ENCODE measurements around the gene MISP3. TPM values are rescaled to one million over a fixed set of nuclear protein-coding genes. Genes with fewer than 3 reads are reported as not detected.

The MISP3 gene
- total RNA-seq, 1 donor from 2014 or later, result 0.41 TPM

DNA sequence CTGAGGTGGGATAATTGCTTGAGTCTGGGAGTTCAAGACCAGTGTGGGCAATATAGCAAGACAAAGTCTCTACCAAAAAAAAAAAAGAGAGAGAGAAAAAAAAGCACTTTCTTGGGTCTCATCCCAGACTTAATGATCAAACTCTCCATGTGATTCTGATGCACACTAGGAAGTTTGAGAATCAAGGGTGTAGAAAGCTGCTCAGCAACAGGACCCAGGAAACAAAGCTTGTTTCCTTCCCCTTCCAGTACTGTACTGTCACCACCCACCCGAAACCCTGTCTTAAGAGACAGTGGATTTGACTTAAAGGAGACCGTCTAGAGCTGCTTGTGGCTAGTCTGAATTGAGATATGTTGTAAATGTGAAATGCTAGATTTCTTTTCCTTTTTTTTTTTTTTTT is 5.8 kb downstream of the MISP3 start:
- no peak for DNase-seq (ENCODE audit: extremely low read depth, low read depth, low spot score)

DNA sequence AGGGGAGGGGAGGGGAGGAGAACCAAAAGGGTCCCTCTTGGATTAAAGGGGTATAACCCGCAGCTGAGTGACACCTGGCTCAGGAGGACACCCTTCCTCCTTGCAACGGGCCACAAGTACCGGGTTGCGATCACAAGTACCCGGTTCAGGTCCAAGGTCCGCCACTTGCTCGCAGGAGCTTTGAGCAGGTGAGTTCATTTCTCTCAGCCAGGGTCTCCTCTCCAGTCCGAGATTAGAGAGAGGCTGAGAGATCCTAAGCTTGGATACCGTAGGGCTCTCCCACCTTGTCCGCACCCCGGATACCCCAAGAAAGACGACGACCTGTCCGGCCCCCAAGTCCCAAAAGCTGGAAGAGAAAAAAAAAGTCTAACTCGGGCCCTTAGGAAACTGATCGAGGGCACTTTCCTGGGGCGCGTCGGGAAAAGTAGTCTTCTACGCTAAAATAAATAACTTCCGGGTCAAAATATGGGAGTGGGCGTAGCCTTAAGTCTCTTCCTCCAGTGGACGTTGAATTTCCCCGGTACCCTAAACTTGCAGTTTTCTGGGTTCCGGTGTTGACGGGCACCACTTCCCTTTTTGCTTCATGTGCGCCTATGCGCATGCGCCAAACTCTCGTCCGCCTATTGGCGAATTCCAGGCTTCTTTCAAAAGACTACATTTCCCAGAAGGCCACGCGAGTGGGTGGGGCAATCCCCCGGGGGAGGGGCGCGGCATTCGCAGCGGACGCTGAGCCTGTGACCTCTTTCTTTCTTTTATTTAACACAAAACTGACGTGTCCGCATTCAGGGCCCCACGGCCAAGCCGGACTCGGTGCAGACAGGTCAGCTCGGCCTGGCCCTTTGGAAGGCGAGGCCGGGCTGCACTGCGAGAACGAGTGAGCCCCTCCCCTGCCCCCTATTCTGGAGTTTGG is 8.6 kb downstream of the MISP3 start:
- peak; percentile 99 for DNase-seq (ENCODE audit: extremely low read depth, low read depth, low spot score)

GRCh38 chr19:14081797-14082674 is 9.4 kb downstream of the MISP3 start:
- DNase-seq (ENCODE audit: extremely low read depth, low read depth, low spot score), result no peak

- no peak for DNase-seq (ENCODE audit: extremely low read depth, low read depth, low spot score)
These were observed 10.0 kb downstream of the MISP3 start for GRCh38 chr19:14082675-14082960.

DNA sequence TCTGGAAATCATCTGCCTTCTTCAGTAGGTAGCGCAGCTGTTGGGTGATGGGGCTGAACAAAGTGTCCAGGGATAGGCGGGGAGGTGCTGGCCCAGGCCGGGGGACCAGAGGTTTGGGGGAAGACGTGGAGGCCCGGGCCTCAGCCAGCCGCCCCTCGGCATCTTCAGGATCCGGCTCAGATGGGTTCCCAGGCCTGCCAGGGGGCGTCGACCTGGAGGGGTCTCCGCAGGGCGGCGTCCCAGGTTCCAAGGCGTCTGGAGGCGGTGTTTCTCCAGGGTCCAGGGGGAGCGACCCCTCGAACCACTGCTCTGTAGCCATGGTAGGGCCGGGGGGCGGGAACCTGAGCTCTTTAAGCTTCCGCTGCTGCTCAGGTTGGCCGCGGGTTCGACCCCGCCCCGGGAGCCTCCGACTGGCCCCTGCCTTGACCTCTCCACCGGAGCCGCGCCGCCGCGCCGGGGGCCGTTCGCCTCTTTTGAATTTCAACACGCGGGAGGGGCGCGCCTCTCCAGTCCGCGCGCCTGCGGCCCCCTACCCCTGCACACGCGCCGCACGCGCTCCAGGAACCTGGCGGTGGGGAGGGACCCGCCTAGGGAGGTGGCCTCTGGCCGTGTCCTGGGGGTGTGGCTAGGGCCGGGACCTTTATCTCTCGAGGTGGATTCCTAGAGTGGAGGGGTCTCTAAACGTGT is 12.9 kb downstream of the MISP3 start, which contains the start of gene C19orf67:
TSS of gene C19orf67 (minus strand) at position 475 of the 687 bp plus-strand sequence. CDS start at position 319, 156 bp downstream.
- no peak for DNase-seq (ENCODE audit: extremely low read depth, low read depth, low spot score)

- no peak for DNase-seq (ENCODE audit: extremely low read depth, low read depth, low spot score)
These were observed 13.5 kb downstream of the MISP3 start for GRCh38 chr19:14086098-14086497.

- DNase-seq (ENCODE audit: extremely low read depth, low read depth, low spot score), result no peak
These were observed 16.2 kb downstream of the MISP3 start for GRCh38 chr19:14088634-14089411.

GRCh38 chr19:14089412-14089661 is 16.8 kb downstream of the MISP3 start:
- DNase-seq (ENCODE audit: extremely low read depth, low read depth, low spot score), result no peak

DNA sequence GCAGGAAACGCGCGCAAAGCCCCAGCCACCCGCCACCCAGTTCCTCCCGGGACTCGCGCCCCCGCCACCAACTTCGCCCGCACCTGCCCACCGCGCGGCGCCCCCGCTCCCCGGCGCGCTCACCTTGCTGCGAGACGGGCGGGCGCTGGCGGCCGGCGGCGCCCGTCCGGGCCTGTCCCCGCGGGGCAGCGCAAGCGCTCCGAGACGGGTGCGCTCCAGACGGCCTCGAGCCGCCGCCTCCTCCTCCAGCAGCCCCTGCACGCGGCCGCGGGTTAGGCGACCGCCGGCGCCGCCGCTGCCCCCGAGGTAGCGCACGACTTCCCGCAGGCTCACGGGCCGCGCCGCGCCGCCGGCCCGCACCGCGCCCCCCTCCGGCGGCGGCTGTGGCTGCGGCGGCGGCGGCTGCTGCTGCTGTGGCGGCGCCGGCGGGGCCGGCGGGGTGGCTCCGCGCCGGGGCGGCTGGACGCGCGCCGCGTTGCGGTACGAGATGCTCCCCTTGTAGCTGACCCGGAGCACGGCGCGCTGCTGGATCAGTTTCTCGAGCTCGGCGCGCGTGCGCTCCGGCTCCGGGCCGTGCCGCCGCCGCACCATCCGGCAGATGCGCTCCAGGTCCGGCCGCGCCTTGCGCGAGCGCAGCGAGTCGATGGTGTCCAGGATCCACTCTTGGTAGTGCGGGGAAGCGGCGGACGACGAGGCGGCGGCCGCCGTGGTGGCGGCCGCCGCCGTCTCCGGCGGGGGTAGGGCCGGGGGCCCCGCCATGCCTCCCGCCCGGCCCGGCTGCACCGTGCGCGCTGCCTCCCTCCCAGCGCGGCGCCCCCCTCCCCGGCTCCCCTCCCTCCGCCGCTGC is 17.3 kb downstream of the MISP3 start:
- no peak for DNase-seq (ENCODE audit: extremely low read depth, low read depth, low spot score)

- no peak for DNase-seq (ENCODE audit: extremely low read depth, low read depth, low spot score)
These were observed 18.0 kb downstream of the MISP3 start, which contains the start of gene SAMD1 for GRCh38 chr19:14090509-14091080. Gene SAMD1 (minus strand): TSS chr19:14090751.

- DNase-seq (ENCODE audit: extremely low read depth, low read depth, low spot score), result no peak
These were observed 18.7 kb downstream of the MISP3 start for GRCh38 chr19:14091081-14091812.

- DNase-seq (ENCODE audit: extremely low read depth, low read depth, low spot score), result no peak
These were observed 19.4 kb downstream of the MISP3 start for GRCh38 chr19:14091813-14092462.

- no peak for DNase-seq (ENCODE audit: extremely low read depth, low read depth, low spot score)
These were observed 20.7 kb downstream of the MISP3 start for GRCh38 chr19:14093117-14093823.

DNA sequence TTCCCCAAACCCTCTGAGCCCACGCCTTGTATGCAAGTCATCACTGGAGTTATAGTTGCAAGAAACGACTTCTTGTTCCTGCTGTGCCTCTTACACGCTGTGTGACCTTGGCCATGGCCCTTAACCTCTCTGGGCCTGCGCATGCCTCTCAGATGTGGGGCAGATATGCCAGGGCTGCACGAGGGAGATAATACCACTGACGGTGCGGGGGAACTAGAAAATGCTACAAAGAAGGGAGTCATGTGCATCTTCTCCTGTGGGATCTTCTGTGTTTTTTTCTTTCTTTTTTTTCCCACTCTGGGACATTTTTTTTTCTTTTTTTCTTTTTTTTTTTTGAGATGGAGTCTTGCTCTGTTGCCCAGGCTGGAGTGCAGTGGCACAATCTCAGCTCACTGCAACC is 22.3 kb downstream of the MISP3 start:
- DNase-seq (ENCODE audit: extremely low read depth, low read depth, low spot score), result no peak

- DNase-seq (ENCODE audit: extremely low read depth, low read depth, low spot score), result no peak
These were observed 23.8 kb downstream of the MISP3 start for GRCh38 chr19:14096272-14096992.

- DNase-seq (ENCODE audit: extremely low read depth, low read depth, low spot score), result no peak
These were observed 25.1 kb downstream of the MISP3 start for GRCh38 chr19:14097532-14098151.

Measured in glomerular endothelial cell (primary cell).